Measurements from ENCODE around the gene SP100.
A peak's percentile ranks its signal among the peaks of the same experiment; 100 is the strongest.
"Not testable (repeated sequence)": the region's sequence is repeated elsewhere in the genome, so short reads cannot be mapped to it uniquely, and the experiment has no call there.

The SP100 gene

DNA sequence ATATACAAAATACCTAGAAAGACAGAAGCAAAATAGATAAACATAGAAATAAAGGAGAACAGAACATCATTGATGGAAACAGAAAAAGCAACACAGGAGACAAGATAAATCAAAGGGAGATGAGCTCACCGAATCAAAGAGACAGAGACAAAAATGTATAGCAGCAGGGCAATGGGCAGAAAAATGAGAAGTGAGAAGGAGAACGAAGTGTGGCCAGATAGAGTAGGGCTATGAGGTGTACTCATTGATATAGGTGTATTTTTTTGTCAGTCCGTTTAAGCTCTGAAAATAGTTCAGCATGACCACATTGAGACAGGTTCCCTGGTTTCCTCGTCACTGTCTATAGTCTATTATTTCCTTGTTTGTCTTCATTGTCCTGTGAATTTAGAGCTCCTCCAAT lies 55.1 kb downstream of the SP100 start:
- DNase-seq: no peak

DNA sequence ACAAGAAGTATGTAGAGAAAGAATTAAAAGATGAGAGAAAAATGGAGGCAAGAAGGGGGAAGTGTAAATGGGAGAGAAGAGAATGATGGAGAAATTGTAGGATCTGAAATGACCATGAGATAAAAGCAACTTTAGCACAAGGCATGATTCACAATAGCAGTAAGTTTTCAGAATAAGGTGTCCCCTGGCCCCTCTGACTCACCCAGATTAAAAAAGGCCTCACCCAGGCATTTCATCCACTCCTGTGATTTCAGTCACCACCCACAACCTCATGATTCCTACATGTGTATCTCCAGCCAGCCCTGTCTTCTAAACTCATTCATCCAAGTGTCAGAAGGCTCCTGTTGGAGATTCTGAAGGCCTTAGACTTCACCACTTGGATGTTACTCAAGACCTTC lies 56.6 kb downstream of the SP100 start:
- DNase-seq: peak in 1 of 14 donors; percentile 15

DNA sequence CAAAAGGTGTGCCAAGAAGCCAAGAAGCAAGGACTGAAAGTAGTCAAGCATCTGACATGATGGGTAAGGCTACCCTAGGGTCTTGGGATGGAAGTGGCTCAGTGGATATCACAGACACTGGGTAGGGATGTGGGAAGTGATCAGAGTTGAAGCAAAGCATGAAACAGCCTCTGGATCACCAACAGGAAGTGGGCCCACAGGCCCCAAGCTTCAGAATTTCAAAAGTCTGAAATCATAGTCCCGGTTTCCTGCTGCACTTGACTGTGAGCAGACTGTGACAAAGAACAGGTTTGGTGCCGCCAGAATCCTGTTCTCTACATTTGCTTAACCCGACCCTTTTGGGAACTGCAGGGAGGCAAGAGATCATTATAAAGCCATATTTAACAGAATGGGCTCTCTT lies 57.4 kb downstream of the SP100 start:
- DNase-seq: no peak

DNA sequence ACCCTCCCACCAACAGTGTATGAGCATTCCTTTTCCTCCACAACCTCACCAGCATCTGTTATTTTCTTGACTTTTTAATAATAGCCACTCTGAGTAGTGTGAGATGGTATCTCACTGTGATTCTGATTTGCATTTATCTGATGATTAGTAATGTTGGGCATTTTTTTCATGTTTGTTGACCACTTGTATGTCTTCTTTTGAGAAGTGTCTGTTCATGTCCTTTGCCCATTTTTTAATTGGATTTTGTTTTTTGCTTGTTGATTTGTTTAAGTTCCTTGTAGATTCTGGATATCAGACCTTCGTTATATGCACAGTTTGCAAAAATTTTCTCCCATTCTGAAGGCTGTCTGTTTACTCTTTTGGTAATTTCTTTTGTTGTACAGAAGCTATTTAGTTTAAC lies 59.1 kb downstream of the SP100 start:
- DNase-seq: no peak

DNA sequence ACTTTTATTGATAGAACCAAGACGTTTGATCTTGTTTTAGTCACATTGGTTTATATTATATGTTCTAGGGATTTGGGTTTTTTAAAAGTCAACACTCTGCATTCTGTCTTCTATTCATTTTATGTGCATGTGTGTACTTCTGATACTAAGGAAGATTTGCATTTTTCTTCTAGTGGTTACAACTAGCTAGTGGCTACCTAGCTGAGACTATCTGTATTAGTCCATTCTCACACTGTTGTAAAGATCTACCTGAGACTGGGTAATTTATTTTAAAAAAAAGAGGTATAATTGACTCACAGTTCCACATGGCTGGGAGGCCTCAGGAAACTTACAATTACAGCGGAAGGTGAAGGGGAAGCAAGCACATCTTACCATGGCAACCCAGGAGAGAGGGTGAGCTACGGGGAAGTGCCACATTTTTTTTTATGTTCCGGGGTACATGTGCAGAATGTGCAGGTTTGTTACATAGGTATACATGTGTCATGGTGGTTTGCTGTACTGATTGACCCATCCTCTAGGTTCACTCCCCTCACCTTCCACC lies 69.9 kb downstream of the SP100 start:
- no peak for DNase-seq

DNA sequence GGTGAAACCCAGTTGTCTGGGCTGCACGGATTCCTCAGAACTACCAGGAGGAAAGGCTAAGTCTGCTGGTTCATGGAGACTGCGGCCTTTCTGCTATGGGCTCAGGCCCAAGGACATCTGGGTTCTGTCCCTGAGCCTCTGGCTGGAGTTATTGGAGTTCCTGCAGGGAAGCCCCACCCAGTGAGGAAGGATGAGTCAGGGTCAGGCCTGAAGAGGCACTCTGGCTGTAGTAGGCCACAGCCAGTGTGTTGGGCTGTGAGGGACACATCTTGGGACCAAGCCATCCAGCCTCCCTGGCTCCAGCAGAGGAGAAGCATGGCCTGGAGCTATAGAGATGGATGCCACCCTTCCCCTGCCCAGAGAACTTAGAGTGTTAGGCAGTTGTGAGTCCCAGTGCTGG lies 75.2 kb downstream of the SP100 start:
- DNase-seq: not testable (repeated sequence)

DNA sequence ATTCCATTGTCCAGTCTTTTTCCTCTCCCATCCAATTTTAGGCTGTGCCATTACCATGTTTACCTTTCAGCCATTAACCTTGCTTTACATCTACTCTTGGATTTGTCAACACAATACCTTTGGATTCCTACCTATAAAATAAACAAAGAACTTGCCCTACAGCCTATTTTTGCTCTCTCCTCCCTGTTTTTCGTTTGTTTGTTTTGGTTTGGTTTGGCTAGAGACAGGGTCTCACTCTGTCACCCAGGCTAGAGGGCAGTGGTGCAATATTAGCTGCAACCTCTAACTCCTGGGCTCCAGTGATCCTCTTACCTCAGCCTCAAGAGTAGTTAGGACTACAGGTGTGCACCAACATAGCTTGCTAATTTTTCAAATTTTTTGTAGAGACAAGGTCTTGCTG lies 76.1 kb downstream of the SP100 start:
- no peak for DNase-seq

DNA sequence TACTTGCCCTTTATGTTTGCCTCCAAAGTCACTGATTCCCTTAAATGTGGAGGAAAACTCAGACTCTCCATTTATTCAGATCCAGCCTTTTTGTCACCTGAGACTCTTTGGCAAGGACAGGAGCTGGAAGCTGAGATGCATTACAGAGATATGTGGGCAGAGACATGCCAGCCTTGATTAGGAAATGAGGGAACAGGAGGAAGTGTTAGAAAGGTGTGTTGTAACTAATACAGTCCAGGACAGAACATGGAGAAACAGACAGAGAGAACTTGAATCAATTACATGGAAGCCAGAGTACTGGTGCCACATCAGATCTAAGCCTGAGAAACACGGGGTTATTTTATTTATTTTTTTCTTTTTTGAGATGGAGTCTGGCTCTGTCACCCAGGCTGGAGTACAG lies 79.0 kb downstream of the SP100 start:
- no peak for DNase-seq

DNA sequence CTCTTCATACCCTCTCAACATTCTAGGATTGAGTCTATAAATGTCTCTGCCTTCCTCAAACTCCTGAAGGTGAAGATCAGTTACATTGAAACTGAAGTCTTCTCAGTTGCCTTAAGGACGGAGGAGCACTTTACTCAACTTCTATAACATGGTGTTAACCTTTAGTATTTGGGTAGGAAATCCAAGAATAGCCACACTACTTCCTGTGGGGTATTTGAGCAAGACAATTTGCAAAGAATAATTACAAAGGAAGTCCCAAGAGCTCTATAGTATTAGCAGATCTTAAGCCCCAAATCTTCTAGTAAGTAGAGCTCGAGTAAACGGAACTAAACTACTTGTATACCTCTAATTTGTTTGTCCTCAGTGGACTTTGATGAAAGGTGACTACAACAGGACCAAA lies 80.9 kb downstream of the SP100 start:
- DNase-seq: no peak

DNA sequence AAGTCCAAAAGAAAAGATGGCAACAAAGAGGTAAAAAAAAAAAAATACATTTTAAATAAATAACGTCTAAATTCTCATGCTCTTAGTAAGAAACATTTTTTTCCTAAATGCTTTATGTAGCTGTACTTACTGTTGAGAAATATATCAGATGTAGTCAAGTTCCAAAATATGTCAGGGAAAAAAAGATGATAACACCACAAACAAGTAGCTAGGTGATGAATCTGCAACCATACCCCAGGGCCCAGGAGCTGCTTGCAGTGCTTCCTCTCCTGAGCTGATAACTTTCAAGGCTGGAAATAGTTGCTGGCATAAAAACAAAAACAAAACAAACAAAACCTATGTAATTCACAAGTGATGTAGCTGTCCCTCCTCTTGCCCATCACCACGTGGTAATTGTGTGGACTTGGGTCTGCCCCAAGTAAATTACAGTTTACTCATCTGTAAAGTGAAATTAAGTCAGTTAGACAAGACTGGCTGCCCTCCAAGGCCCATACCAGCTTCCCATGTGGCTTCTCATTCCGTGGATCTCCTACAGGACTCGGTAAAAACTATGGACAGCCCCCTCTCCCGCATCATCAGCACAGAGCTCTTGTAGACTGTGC lies 82.6 kb downstream of the SP100 start:
- DNase-seq: no peak

DNA sequence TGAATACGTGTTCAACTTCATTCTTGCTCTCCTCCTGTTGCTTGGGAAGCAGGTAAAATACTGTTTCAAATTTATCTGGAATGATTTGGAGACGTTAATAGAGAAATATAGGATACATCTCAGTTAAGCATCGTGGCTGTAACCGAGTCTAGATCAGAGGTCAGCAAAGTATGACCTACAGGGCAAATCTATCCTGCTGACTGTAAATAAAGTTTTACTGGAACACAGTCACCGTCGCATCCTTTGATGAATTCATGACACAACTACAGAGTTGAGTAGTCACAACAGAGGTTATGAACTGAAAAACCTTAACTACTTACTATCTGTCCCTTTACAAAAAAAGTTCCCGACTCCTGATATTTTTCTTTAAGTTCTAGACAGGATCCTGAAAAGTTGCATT lies 86.6 kb downstream of the SP100 start:
- no peak for DNase-seq

DNA sequence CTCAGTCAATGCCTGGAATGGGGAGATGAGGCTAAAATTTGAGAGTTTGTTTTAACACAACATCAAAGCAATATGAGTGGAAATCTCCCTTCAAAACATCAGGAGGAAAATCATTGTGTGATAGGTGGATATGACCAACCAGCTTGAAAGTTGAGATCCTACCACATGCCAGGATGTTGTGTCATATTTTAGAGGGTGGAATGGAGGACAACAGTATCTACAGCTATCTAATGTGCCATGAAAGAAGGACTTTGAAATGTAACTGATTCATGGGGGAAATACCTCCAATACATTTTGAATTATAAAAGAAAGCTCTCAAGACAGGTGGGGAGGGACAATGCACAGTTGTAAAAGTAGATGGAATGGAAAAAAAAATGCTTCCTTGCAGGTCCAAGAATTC lies 87.8 kb downstream of the SP100 start:
- no peak for DNase-seq

DNA sequence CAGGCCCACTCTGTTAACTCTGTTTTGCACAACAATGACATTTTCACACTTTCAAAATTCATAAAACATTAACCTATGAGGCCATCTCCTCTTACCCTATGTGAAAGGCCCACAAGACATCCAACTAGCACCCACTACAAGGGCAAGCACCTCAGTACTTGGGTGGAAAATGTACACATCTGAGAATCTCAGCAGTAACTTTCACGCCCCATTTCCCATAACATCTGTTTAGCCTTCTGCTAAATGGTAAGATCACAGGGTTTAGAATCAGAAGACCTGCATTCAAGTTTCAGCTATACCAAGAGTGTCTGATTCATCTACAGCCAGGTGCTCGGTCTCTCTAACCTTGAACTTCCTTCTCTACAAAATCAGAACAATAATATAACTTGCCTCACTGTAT lies 89.2 kb downstream of the SP100 start:
- no peak for DNase-seq

DNA sequence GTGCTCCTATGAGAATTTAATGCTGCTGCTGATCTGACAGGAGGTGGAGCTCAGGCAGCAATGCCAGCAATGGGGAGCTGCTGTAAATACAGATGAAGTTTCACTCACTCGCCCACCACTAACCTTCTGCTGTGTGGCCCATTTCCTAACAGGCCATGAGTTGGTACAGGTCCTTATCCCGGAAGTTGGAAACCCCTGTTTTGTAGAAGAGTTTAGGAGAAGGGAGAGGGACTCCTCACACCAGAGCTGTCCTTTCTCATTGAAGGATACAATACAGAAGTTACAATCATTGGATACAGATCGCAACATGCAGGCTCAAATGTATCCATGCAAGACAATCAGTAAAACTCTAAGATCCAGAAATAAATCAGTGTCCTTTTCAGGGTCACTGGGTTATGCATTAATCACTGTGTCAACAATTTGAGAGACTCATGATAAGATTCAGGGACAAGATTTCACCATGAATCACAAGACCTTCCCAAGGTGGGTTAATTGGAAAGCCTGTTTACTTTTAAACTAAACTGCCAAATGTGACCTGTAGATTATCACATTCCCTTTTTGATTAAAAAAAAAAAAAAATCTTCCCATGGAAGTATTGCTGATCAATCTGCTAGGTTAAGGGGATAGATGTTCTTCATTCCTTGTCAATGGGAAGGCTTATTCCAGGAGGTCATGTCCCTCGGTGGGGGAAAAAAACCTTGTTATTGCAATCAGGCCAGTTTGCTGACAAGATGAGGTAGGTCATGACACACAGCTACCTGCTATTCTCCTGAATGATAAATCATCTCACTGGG lies 97.2 kb downstream of the SP100 start:
- DNase-seq: no peak

DNA sequence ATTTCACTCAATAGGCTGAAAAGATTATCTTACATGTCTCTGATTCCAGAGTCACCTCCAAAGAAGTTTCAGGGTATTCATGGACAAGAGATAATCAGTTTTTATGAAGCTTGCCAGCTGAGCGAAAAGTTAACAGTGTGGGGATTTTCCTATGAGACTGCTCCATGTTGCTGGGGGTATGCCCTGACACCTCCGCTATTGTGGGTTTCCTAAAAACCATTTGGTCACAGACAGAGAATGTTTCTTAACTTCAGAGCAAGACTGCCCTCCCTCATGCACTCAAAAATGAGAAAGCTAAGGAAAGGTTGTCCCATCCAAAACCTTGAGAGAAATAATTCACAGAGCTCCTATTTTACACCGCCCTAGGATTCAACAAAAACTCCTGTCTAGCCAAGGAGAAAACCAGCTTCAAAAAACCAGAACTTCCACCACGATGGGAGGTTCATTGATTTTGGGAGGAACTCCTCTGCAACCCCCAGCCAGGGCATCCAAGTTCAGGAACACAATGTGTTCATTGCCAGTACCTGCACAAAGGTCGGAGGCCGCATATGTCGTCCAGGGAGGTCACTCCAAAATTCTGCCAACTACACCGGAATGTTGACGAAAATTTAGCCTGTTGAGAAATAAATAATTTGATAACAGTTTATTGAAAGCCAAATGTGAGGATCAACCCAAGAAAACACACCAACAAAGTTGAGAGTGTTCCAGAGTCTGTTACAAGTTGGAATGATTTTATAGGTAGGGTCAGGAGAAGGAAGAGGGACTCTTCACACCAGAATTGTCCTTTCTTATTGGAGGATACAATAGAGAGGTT lies 104.3 kb downstream of the SP100 start:
- DNase-seq: no peak

DNA sequence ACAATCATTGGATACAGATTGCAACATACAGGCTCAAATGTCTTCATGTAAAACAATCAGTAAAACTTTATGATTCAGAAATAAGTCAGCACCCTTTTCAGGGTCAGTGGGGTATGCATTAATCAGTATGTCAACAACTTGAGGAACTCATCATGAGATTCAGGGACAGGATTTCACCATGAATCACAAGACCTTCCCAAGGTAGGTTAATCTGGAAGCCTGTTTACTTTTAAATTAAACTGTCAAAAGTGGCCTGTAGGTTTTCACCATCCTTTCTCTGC lies 104.8 kb downstream of the SP100 start:
- DNase-seq: no peak

DNA sequence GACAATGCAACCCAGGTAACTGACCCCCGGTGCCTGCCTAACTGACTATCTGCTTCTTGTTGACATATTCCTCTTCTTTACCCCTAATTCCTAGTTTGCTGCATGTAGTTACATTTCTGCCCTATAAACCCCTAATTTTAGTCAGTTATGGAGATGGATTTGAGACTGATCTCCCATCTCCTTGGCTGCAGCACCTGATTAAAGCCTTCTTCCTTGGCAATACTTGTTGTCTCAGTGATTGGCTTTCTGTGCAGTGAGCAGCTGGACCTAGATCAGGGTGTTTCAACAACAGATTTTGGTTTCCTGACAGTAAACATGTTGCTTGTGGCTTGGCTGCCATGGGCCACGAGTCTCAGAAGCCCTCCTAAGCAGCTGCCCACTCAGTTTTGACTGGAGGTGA lies 105.4 kb downstream of the SP100 start:
- DNase-seq: no peak

DNA sequence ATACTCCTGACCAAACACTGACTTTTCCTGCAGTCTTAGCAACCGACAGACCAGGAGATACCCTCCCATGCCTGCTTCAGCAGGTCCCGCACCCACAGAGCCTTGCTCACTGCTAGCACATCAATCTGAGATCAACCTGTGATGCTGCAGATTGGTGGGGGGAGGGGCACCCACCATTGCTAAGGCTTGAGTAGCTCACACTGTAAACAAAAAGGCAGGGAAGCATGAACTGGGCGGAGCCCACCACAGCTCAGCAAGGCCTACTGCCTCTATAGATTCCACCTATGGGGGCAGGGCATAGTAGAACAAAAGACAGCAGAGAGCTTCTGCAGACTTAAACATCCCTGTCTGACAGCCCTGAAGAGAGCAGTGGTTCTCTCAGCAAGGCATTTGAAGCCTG lies 109.7 kb downstream of the SP100 start:
- no peak for DNase-seq

DNA sequence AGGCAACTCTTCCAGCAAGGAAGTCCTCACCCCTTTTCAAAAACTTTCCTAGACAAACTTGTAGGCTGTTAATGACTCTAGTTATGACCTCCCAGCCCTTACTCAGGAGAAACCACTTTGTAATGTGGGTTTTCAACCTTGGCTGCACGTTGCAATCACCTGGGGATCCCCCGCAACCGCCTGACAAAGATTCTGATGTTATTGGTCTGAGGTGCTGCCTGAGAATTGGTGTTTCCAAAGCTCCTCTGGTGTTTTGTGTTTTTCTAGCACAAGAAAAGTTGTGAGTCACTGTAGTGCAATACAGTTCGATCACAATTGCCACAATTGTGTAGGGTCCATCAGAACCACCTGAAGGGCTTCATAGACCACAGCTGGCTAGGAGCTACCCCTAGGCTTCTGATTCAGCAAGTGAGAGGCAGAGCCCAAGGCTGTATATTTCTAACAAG lies 121.6 kb downstream of the SP100 start:
- no peak for DNase-seq

DNA sequence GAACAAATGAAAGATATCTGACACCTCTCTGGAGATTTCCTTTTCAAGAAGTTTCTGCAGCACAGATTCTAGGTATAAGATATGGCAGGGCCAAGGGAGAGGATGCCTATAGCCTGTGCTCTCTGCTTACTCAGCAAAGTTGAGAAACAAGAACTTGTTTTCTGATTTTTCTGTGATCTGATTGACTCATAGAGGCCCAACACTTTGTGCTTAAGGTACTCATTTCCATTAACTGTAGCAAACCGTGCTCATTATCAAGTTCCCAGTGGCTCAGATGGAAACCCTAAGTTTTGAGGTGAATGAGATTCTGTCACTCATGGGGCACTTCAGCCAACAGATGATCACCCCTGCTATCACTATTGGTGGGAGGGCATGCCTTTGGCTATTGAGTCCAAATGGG lies 124.3 kb downstream of the SP100 start:
- DNase-seq: no peak

DNA sequence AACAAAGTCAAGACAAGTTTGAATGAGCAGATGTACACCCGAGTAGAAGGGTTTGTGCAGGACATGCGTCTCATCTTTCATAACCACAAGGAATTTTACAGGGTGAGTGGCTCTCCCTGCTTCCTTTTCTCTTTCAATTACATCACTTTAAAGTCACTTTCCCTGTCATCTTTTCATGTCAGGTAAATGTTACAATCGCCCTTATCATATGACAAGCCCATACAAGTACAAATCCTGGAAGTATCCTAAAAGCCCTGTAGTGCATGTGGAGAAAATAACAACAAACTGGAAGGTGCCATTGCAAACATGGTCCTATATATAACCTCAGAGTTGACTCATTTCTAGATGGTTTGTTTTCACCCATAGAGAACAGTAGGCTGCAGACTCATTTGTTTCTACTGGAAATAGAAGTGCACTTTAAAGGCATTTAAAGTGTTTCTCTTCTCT lies 126.0 kb downstream of the SP100 start:
- DNase-seq: no peak

DNA sequence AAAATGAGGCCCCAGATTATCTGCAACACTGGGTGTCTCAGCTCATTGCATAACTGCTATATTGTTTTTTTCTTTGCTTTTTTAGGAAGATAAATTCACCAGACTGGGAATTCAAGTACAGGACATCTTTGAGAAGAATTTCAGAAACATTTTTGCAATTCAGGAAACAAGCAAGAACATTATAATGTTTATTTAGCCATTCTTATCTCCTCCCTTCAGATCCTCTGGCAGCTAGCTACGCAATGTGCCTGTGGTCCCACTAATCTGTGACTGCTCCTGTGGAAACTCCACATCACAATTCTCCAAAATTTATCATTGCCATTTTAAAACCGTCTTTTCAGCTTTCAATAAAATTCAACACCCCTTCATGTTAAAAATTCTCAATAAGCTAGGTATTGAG lies 126.8 kb downstream of the SP100 start:
- no peak for DNase-seq

DNA sequence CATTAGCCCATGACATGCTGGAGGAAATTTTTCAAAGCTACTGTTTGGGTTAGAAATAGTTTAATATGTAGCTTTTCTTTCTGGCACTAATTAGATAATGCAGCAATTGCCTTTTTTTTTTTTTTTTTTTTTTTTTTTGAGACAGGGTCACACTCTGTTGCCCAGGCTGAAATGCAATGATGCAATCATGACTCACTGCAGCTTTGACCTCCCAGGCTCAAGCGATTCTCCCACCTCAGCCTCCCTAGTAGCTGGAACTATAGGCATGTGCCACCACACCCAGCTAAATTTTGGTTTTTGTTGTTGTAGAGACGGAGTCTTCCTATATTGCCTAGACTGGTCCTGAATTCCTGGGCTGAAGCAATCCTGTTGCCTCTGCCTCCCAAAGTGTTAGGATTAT lies 136.2 kb downstream of the SP100 start:
- no peak for DNase-seq

DNA sequence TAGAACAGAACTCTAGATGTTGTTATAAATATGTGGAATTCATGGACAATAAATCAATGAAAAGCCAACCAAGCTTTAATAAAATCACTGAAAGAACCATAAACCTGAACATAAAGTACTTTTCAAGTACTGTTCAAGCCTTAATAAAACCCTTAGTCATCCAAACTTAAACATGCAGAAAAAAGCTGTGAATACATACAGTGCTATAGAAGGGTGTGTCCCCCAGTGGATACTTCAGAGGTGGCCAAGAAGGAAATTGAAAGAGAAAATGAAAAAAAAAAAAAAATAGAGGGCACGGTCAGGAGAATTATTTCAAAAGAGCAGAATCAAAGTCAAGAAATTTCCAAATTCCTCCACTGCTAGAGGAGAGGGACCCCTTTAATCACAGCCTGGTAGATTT lies 141.1 kb downstream of the SP100 start:
- no peak for DNase-seq
